NCI-H460 (cell line): Measurements from ENCODE around the gene DROSHA. TPM values are rescaled to one million over a fixed set of nuclear protein-coding genes. Genes with fewer than 3 reads are reported as not detected.

Experiments used
- DNase-seq: peaks from one replicate; pipeline ENCODE4 v3.0.0-alpha.2; 2016; ENCODE audit warnings: low read depth; ENCODE audit errors: extremely low read depth
- total RNA-seq: library from RNA; depleted of rRNA; stranded (reverse); fragments of >200 nt; shearing (Covaris generic); gene quantifications from 2 replicates; pipeline ENCODE4 v1.2.3, GENCODE V29; 2014

Gene DROSHA
- total RNA-seq, 1 experiment from 2014 or later: 39.0 TPM

- no peak for DNase-seq
These were observed 2.7 kb upstream of the DROSHA start for GRCh38 chr5:31534527-31535046.

- no peak for DNase-seq
These were observed 378 bp downstream of the DROSHA start for GRCh38 chr5:31531543-31531887.

- DNase-seq: no peak
These were observed 1.2 kb downstream of the DROSHA start for GRCh38 chr5:31530541-31531265.

- DNase-seq: no peak
These were observed 8.9 kb downstream of the DROSHA start for GRCh38 chr5:31523041-31523440.

GRCh38 chr5:31516802-31517201 is 15.1 kb downstream of the DROSHA start:
- DNase-seq: no peak

GRCh38 chr5:31511305-31511704 is 20.6 kb downstream of the DROSHA start:
- DNase-seq: no peak

GRCh38 chr5:31504529-31504928 is 27.4 kb downstream of the DROSHA start:
- DNase-seq: no peak

GRCh38 chr5:31502506-31502905 is 29.4 kb downstream of the DROSHA start:
- DNase-seq: no peak

GRCh38 chr5:31500256-31500655 is 31.6 kb downstream of the DROSHA start:
- DNase-seq: no peak

GRCh38 chr5:31496891-31497290 is 35.0 kb downstream of the DROSHA start:
- no peak for DNase-seq

- no peak for DNase-seq
These were observed 35.6 kb downstream of the DROSHA start for GRCh38 chr5:31496301-31496700.

GRCh38 chr5:31495336-31495735 is 36.6 kb downstream of the DROSHA start:
- DNase-seq: no peak

GRCh38 chr5:31492869-31493268 is 39.0 kb downstream of the DROSHA start:
- DNase-seq: no peak

- DNase-seq: no peak
These were observed 44.4 kb downstream of the DROSHA start for GRCh38 chr5:31487506-31487905.

GRCh38 chr5:31486441-31486840 is 45.5 kb downstream of the DROSHA start:
- no peak for DNase-seq

GRCh38 chr5:31485376-31486207 is 46.3 kb downstream of the DROSHA start:
- DNase-seq: no peak

- DNase-seq: no peak
These were observed 50.2 kb downstream of the DROSHA start for GRCh38 chr5:31481531-31482165.

GRCh38 chr5:31479706-31480105 is 52.2 kb downstream of the DROSHA start:
- no peak for DNase-seq

GRCh38 chr5:31478901-31479300 is 53.0 kb downstream of the DROSHA start:
- DNase-seq: no peak

- DNase-seq: no peak
These were observed 53.9 kb downstream of the DROSHA start for GRCh38 chr5:31477971-31478370.

GRCh38 chr5:31477516-31477915 is 54.4 kb downstream of the DROSHA start:
- no peak for DNase-seq
